Astrocyte (in vitro differentiated cells and primary cell): Measurements from ENCODE around the gene DLGAP1. TPM values are rescaled to one million over a fixed set of nuclear protein-coding genes. Genes with fewer than 3 reads are reported as not detected.

Experiments used
- DNase-seq: peaks from one replicate; pipeline ENCODE4 v3.0.0-alpha.2; 2010; ENCODE audit warnings: low read depth
- FAIRE-seq: peaks from 2 replicates; lab custom pipeline; 2011; peaks lifted over from hg19 to GRCh38; lab: Jason Lieb, UNC
- H2AFZ ChIP-seq: 2 replicates; pipeline ENCODE4 v1.6.0; 2012; ENCODE audit warnings: low read depth, low read length, inconsistent platforms
- H3K27ac ChIP-seq: 2 replicates; pipeline ENCODE4 v1.5.1; 2011; ENCODE audit warnings: low read depth, low read length, inconsistent platforms
- H3K27me3 ChIP-seq: 2 replicates; pipeline ENCODE4 v1.6.0; 2011; ENCODE audit warnings: low read length, inconsistent platforms; ENCODE audit not compliant: insufficient read depth
- H3K36me3 ChIP-seq: 2 replicates; pipeline ENCODE4 v1.5.1; 2011; ENCODE audit warnings: low read length, inconsistent platforms; ENCODE audit not compliant: insufficient read depth
- H3K4me1 ChIP-seq: 2 replicates; pipeline ENCODE4 v1.5.1; 2011; ENCODE audit warnings: low read length, inconsistent platforms; ENCODE audit not compliant: insufficient read depth
- H3K4me2 ChIP-seq: 2 replicates; pipeline ENCODE4 v1.6.0; 2012; ENCODE audit warnings: low read length, inconsistent platforms
- H3K4me3 ChIP-seq: 2 replicates; pipeline ENCODE4 v1.5.1; 2011; ENCODE audit warnings: low read depth, mild to moderate bottlenecking, low read length, inconsistent platforms; ENCODE audit not compliant: insufficient read depth
- H3K79me2 ChIP-seq: 2 replicates; pipeline ENCODE4 v1.6.0; 2012; ENCODE audit warnings: mild to moderate bottlenecking, low read length, inconsistent platforms; ENCODE audit not compliant: insufficient read depth
- H3K9ac ChIP-seq: 2 replicates; pipeline ENCODE4 v1.6.0; 2012; ENCODE audit warnings: mild to moderate bottlenecking, low read length, inconsistent platforms
- H3K9me3 ChIP-seq: 2 replicates; pipeline ENCODE4 v1.5.1; 2012; ENCODE audit warnings: low read depth, mild to moderate bottlenecking, low read length, inconsistent platforms; ENCODE audit not compliant: insufficient read depth
- H4K20me1 ChIP-seq: 2 replicates; pipeline ENCODE4 v1.6.0; 2012; ENCODE audit warnings: low read length, inconsistent platforms; ENCODE audit not compliant: insufficient read depth
- H3K27ac Mint-ChIP-seq: one replicate; pipeline ENCODE4 v1.8.0; 2021; ENCODE audit warnings: mild to moderate bottlenecking, mixed read lengths; ENCODE audit not compliant: unreplicated experiment
- H3K27me3 Mint-ChIP-seq: one replicate; pipeline ENCODE4 v1.8.0; 2021; ENCODE audit warnings: low read depth, mixed read lengths; ENCODE audit not compliant: unreplicated experiment
- H3K36me3 Mint-ChIP-seq: one replicate; pipeline ENCODE4 v1.8.0; 2021; ENCODE audit warnings: low read depth, mixed read lengths; ENCODE audit not compliant: unreplicated experiment
- H3K4me1 Mint-ChIP-seq: one replicate; pipeline ENCODE4 v1.8.0; 2021; ENCODE audit warnings: low read depth, mixed read lengths; ENCODE audit not compliant: unreplicated experiment
- H3K4me3 Mint-ChIP-seq: one replicate; pipeline ENCODE4 v1.8.0; 2021; ENCODE audit warnings: mild to moderate bottlenecking, moderate library complexity, mixed read lengths; ENCODE audit not compliant: unreplicated experiment
- H3K9me3 Mint-ChIP-seq: one replicate; pipeline ENCODE4 v1.8.0; 2021; ENCODE audit warnings: mild to moderate bottlenecking, mixed read lengths; ENCODE audit not compliant: unreplicated experiment
- EZH2 ChIP-seq: IDR thresholded peaks from 2 replicates; pipeline ENCODE4 v1.6.1; 2012; ENCODE audit warnings: mild to moderate bottlenecking, low read length, inconsistent platforms; ENCODE audit not compliant: insufficient read depth
- total RNA-seq: library from RNA; stranded (reverse); gene quantifications from 2 replicates; pipeline ENCODE4 v1.2.1, GENCODE V29; 2021
- TF ChIP-seq, protein P1 (sequence below): IDR thresholded peaks from 2 replicates; pipeline ENCODE4 v1.5.1; 2011; ENCODE audit warnings: low read depth, mild to moderate bottlenecking, inconsistent platforms, low read length, moderate library complexity; ENCODE audit not compliant: insufficient read depth

The DLGAP1 gene
- total RNA-seq, 1 donor from 2014 or later = 2.3 TPM

GRCh38 chr18:3526421-3527354 is 928.4 kb downstream of the DLGAP1 start:
- H2AFZ ChIP-seq = peak overlapping the region; percentile 65
- no peak overlapping the region for H3K9ac ChIP-seq
- DNase-seq = peak; percentile 85
- FAIRE-seq = no peak
- Mint-ChIP-seq H3K27ac (peak overlapping the region; percentile 69), H3K27me3 (no peaks in the 10 kb centered on the region), H3K4me3 (no peak overlapping the region), H3K9me3 (no peaks in the 10 kb centered on the region), H3K4me1 (peaks cover 15% of the 10 kb centered on the region), H3K36me3 (no peaks in the 10 kb centered on the region)
- no peaks in the 10 kb centered on the region for H3K27me3 ChIP-seq
- no peaks in the 10 kb centered on the region for H3K79me2 ChIP-seq
- peak overlapping the region; percentile 13 for H3K4me2 ChIP-seq
- H3K27ac ChIP-seq = no peak overlapping the region
- H3K9me3 ChIP-seq = no peaks in the 10 kb centered on the region
- H3K4me1 ChIP-seq = peaks cover 5% of the 10 kb centered on the region
- H3K36me3 ChIP-seq = no peaks in the 10 kb centered on the region
- H3K4me3 ChIP-seq = no peak overlapping the region
- TF ChIP-seq EZH2 = no peak
- TF ChIP-seq, protein P1, sequence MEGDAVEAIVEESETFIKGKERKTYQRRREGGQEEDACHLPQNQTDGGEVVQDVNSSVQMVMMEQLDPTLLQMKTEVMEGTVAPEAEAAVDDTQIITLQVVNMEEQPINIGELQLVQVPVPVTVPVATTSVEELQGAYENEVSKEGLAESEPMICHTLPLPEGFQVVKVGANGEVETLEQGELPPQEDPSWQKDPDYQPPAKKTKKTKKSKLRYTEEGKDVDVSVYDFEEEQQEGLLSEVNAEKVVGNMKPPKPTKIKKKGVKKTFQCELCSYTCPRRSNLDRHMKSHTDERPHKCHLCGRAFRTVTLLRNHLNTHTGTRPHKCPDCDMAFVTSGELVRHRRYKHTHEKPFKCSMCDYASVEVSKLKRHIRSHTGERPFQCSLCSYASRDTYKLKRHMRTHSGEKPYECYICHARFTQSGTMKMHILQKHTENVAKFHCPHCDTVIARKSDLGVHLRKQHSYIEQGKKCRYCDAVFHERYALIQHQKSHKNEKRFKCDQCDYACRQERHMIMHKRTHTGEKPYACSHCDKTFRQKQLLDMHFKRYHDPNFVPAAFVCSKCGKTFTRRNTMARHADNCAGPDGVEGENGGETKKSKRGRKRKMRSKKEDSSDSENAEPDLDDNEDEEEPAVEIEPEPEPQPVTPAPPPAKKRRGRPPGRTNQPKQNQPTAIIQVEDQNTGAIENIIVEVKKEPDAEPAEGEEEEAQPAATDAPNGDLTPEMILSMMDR = no peak
- H4K20me1 ChIP-seq = no peaks in the 10 kb centered on the region

DNA sequence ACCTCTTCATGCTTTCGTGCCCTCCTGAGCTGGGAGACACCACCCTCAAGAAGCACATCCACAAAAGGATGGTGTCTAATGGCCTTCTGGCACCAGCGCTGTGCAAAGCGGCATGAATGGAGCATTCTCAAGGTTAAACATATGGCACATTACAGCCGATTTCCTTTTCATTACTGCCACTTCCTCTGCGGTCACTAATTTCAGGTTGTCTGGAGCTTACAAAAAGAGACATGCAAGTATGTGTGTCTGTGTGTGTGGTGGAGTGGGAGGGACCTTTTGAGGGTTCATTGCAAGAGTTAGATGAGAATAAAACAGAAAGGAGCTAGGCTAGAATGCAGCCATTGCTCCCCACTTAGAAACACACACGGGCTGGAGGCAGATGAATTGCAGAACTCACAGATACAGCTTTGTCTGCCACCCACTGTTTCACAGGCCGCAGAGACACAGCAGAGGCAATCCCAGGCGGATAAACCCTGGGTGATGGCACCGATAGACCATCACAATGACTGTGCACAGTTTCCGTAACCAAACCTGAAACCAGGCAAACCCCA is 929.2 kb downstream of the DLGAP1 start:
- H3K36me3 Mint-ChIP-seq = no peaks in the 10 kb centered on the region
- FAIRE-seq = no peak
- peaks cover 5% of the 10 kb centered on the region for H3K4me1 ChIP-seq
- no peaks in the 10 kb centered on the region for H3K79me2 ChIP-seq
- H3K9ac ChIP-seq = no peak overlapping the region
- no peak overlapping the region for H3K4me3 Mint-ChIP-seq
- TF ChIP-seq, protein P1 = no peak
- no peak for TF ChIP-seq EZH2
- no peaks in the 10 kb centered on the region for H3K9me3 ChIP-seq
- H4K20me1 ChIP-seq = no peaks in the 10 kb centered on the region
- peak overlapping the region; percentile 13 for H3K4me2 ChIP-seq
- H3K4me3 ChIP-seq = no peak overlapping the region
- peaks cover under 1% of the 10 kb centered on the region for H3K27me3 ChIP-seq
- H3K36me3 ChIP-seq = no peaks in the 10 kb centered on the region
- peak overlapping the region; percentile 69 for H3K27ac Mint-ChIP-seq
- DNase-seq = peak; percentile 68
- H3K4me1 Mint-ChIP-seq = peaks cover 15% of the 10 kb centered on the region
- H2AFZ ChIP-seq = peak overlapping the region; percentile 65
- peaks cover 1% of the 10 kb centered on the region for H3K27me3 Mint-ChIP-seq
- H3K27ac ChIP-seq = no peak overlapping the region
- no peaks in the 10 kb centered on the region for H3K9me3 Mint-ChIP-seq
